Stomach (tissue), 4 donors: ENCODE results near the gene RASA3.

ENCODE experiments used
- CTCF ChIP-seq, 7 experiments: fragments of 450-650 bp in 4 of 7; fragments of 200-600 bp in 3 of 7; sonication (generic) in 3 of 7; IDR thresholded peaks; one replicate each; pipeline ENCODE4 v1.5.1; 2016 to 2019; ENCODE audit warnings: antibody characterized with exemption in 7 of 7, control low read depth in 2 of 7, mild to moderate bottlenecking in 1 of 7
- EP300 ChIP-seq: sonication (generic); formaldehyde crosslinking; IDR thresholded peaks from one replicate; pipeline ENCODE4 v1.6.1; 2017; ENCODE audit warnings: antibody characterized with exemption

- no peak for TF ChIP-seq EP300
- TF ChIP-seq CTCF (IDR thresholded peaks at IDR 0.05) = no peak
These were observed 114.5 kb downstream of the RASA3 start for GRCh38 chr13:114017966-114018365.
